ENCODE data around the gene CENPA.
"Not testable (repeated sequence)": the region's sequence is repeated elsewhere in the genome, so short reads cannot be mapped to it uniquely, and the experiment has no call there.

Gene CENPA

DNA sequence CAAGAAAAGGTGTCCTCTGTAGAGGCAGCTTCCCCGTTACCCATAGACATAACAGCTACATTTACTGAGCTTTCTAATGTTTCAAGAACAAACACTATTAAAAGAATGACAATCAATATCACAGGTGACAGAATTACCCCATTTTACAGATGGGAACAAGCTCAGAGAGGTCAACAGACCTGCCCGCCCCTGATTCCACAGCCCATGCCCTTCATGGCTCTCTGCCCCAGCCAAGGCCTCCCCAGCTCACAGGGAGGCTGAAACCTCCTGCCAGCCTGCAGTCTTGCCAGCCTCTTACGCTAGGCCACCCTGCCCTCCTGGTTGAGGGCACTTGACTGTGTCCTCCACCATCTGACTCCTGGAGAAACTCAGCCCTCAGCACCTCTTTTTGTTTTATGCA is 40.9 kb upstream of the CENPA start:
- no peaks in the 10 kb centered on the region for H3K4me1 ChIP-seq (ENCODE audit: low read length)
- TF ChIP-seq EZH2phosphoT487 (IDR thresholded peaks at IDR 0.05; ENCODE audit: low read depth), result no peak
- TF ChIP-seq, protein P1, sequence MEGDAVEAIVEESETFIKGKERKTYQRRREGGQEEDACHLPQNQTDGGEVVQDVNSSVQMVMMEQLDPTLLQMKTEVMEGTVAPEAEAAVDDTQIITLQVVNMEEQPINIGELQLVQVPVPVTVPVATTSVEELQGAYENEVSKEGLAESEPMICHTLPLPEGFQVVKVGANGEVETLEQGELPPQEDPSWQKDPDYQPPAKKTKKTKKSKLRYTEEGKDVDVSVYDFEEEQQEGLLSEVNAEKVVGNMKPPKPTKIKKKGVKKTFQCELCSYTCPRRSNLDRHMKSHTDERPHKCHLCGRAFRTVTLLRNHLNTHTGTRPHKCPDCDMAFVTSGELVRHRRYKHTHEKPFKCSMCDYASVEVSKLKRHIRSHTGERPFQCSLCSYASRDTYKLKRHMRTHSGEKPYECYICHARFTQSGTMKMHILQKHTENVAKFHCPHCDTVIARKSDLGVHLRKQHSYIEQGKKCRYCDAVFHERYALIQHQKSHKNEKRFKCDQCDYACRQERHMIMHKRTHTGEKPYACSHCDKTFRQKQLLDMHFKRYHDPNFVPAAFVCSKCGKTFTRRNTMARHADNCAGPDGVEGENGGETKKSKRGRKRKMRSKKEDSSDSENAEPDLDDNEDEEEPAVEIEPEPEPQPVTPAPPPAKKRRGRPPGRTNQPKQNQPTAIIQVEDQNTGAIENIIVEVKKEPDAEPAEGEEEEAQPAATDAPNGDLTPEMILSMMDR (IDR thresholded peaks at IDR 0.05; ENCODE audit: low read depth, low read length), result no peak

GRCh38 chr2:26745609-26746327 is 40.1 kb upstream of the CENPA start:
- H3K36me3 ChIP-seq (replicated peaks; ENCODE audit: low read depth, low read length), result no peaks in the 10 kb centered on the region
- no peaks in the 10 kb centered on the region for H3K27me3 ChIP-seq (ENCODE audit: low read depth, low read length)
- H3K9ac ChIP-seq (ENCODE audit: low read length), result no peak overlapping the region
- no peak overlapping the region for H2AFZ ChIP-seq (ENCODE audit: low read depth, low read length)
- H3K4me1 ChIP-seq (ENCODE audit: low read length), result no peaks in the 10 kb centered on the region
- TF ChIP-seq, protein P1 (IDR thresholded peaks at IDR 0.05; ENCODE audit: low read depth, low read length), result peak; percentile 91
- TF ChIP-seq EZH2phosphoT487 (IDR thresholded peaks at IDR 0.05; ENCODE audit: low read depth), result no peak
- no peaks in the 10 kb centered on the region for H4K20me1 ChIP-seq (ENCODE audit: insufficient read depth, low read length)
- no peak overlapping the region for H3K4me3 ChIP-seq (ENCODE audit: low read length)
- H3K79me2 ChIP-seq (ENCODE audit: low read length), result no peaks in the 10 kb centered on the region
- no peaks in the 10 kb centered on the region for H3K9me3 ChIP-seq (ENCODE audit: insufficient read depth, low read length)
- peak overlapping the region; percentile 8; the same call in 1 of the 2 replicates for H3K4me2 ChIP-seq (ENCODE audit: low read length)
- no peak overlapping the region for H3K27ac ChIP-seq (ENCODE audit: low read length)

More for the DNA sequence above, 40.9 kb upstream of the CENPA start:
- H3K27me3 ChIP-seq (ENCODE audit: low read depth, low read length), result no peaks in the 10 kb centered on the region
- no peaks in the 10 kb centered on the region for H3K79me2 ChIP-seq (ENCODE audit: low read length)
- H3K27ac ChIP-seq (ENCODE audit: low read length), result no peak overlapping the region
- H3K4me3 ChIP-seq (ENCODE audit: low read length), result no peak overlapping the region
- no peaks in the 10 kb centered on the region for H3K36me3 ChIP-seq (replicated peaks; ENCODE audit: low read depth, low read length)
- no peak overlapping the region for H3K4me2 ChIP-seq (ENCODE audit: low read length)
- no peaks in the 10 kb centered on the region for H3K9me3 ChIP-seq (ENCODE audit: insufficient read depth, low read length)
- H2AFZ ChIP-seq (ENCODE audit: low read depth, low read length), result no peak overlapping the region
- H4K20me1 ChIP-seq (ENCODE audit: insufficient read depth, low read length), result no peaks in the 10 kb centered on the region
- H3K9ac ChIP-seq (ENCODE audit: low read length), result no peak overlapping the region

DNA sequence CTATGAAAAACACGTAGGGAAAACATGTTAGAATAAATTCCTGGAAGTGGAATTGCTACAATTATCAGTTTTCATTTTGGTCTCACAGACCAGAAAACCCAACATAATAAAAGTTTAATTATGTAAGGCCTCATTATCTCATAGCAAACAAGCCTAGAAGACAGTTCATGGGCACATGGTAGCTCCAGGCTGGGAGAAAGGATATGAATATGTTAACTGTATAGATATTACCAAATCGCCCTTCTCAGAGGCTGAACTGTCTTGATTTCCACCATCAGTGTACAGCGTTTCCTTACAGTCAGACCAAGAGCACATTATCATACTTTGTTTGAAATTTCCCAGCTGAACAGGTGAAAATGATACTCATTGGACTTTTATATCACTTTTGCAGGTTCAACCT is 38.9 kb upstream of the CENPA start:
- H3K9ac ChIP-seq (ENCODE audit: low read length), result no peak overlapping the region

DNA sequence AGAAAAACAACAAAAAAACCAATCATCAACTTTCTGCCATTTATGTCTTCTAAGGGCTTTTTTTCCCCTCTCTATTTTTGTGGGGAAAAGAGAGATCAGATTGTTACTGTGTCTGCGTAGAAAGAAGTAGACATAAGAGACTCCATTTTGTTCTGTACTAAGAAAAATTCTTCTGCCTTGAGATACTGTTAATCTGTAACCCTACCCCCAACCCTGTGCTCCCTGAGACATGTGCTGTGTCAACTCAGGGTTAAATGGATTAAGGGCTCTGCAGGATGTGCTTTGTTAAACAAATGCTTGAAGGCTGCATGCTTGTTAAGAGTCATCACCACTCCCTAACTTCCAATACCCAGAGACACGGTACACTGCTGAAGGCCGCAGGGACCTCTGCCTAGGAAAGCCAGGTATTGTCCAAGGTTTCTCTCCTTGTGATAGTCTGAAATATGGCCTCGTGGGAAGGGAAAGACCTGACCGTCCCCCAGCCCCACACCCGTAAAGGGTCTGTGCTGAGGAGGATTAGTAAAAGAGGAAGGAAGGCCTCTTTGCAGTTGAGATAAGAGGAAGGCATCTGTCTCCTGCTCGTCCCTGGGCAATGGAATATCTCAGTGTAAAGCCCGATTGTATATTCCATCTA is 36.0 kb upstream of the CENPA start:
- not testable (repeated sequence) for H2AFZ ChIP-seq (ENCODE audit: low read depth, low read length); H3K27ac ChIP-seq (ENCODE audit: low read length); H3K79me2 ChIP-seq (ENCODE audit: low read length); H3K4me2 ChIP-seq (ENCODE audit: low read length); H3K36me3 ChIP-seq (replicated peaks; ENCODE audit: low read depth, low read length); H3K4me3 ChIP-seq (ENCODE audit: low read length); H3K9me3 ChIP-seq (ENCODE audit: insufficient read depth, low read length); H3K9ac ChIP-seq (ENCODE audit: low read length); H3K27me3 ChIP-seq (ENCODE audit: low read depth, low read length); H4K20me1 ChIP-seq (ENCODE audit: insufficient read depth, low read length); H3K4me1 ChIP-seq (ENCODE audit: low read length)

More for the DNA sequence above, 38.9 kb upstream of the CENPA start:
- H3K4me3 ChIP-seq (ENCODE audit: low read length), result no peak overlapping the region
- no peak overlapping the region for H2AFZ ChIP-seq (ENCODE audit: low read depth, low read length)
- no peaks in the 10 kb centered on the region for H3K9me3 ChIP-seq (ENCODE audit: insufficient read depth, low read length)
- no peaks in the 10 kb centered on the region for H4K20me1 ChIP-seq (ENCODE audit: insufficient read depth, low read length)
- no peaks in the 10 kb centered on the region for H3K4me1 ChIP-seq (ENCODE audit: low read length)
- TF ChIP-seq, protein P1 (IDR thresholded peaks at IDR 0.05; ENCODE audit: low read depth, low read length), result no peak
- no peak for TF ChIP-seq EZH2phosphoT487 (IDR thresholded peaks at IDR 0.05; ENCODE audit: low read depth)
- no peak overlapping the region for H3K4me2 ChIP-seq (ENCODE audit: low read length)
- H3K36me3 ChIP-seq (replicated peaks; ENCODE audit: low read depth, low read length), result no peaks in the 10 kb centered on the region
- no peaks in the 10 kb centered on the region for H3K79me2 ChIP-seq (ENCODE audit: low read length)
- no peak overlapping the region for H3K27ac ChIP-seq (ENCODE audit: low read length)
- no peaks in the 10 kb centered on the region for H3K27me3 ChIP-seq (ENCODE audit: low read depth, low read length)

GRCh38 chr2:26750467-26750866 is 35.4 kb upstream of the CENPA start:
- not testable (repeated sequence) for H3K36me3 ChIP-seq (replicated peaks; ENCODE audit: low read depth, low read length); H3K79me2 ChIP-seq (ENCODE audit: low read length); H4K20me1 ChIP-seq (ENCODE audit: insufficient read depth, low read length); H3K4me1 ChIP-seq (ENCODE audit: low read length); H3K9me3 ChIP-seq (ENCODE audit: insufficient read depth, low read length); H3K9ac ChIP-seq (ENCODE audit: low read length); H3K4me3 ChIP-seq (ENCODE audit: low read length); H3K27me3 ChIP-seq (ENCODE audit: low read depth, low read length); H3K27ac ChIP-seq (ENCODE audit: low read length); H2AFZ ChIP-seq (ENCODE audit: low read depth, low read length); H3K4me2 ChIP-seq (ENCODE audit: low read length)

Measured in OCI-LY3 (cell line).